T-helper 17 cell (primary cell): ENCODE data around the gene YPEL5. TPM values are rescaled to one million over a fixed set of nuclear protein-coding genes. Genes with fewer than 3 reads are reported as not detected.
A peak's percentile ranks its signal among the peaks of the same experiment; 100 is the strongest.
"Not testable (repeated sequence)": the region's sequence is repeated elsewhere in the genome, so short reads cannot be mapped to it uniquely, and the experiment has no call there.

ENCODE experiments used
- ATAC-seq: fragments of 150-1000 bp; cut with Tn5 transposase; 2 replicates; pipeline ENCODE4 v1.10.0; 2021; ENCODE audit warnings: mild to moderate bottlenecking, moderate library complexity
- DNase-seq, 3 donors: peaks; one replicate each; pipeline versions ENCODE4 v3.0.0 to v3.0.0-alpha.2; 2020 to 2021
- H3K9me3 ChIP-seq: one replicate; pipeline ENCODE4 v1.7.0; 2013; ENCODE audit warnings: low read length, mild to moderate bottlenecking; ENCODE audit not compliant: control insufficient read depth, poor library complexity, severe bottlenecking
- H3K27ac Mint-ChIP-seq: one replicate; pipeline ENCODE4 v1.8.0; 2022; ENCODE audit warnings: mild to moderate bottlenecking, moderate library complexity, mixed read lengths
- H3K27me3 Mint-ChIP-seq: one replicate; pipeline ENCODE4 v1.8.0; 2022; ENCODE audit warnings: mixed read lengths
- H3K36me3 Mint-ChIP-seq: one replicate; pipeline ENCODE4 v1.8.0; 2022; ENCODE audit warnings: low read depth, mixed read lengths
- H3K4me1 Mint-ChIP-seq: one replicate; pipeline ENCODE4 v1.8.0; 2022; ENCODE audit warnings: mild to moderate bottlenecking, mixed read lengths
- H3K4me3 Mint-ChIP-seq: one replicate; pipeline ENCODE4 v1.8.0; 2022; ENCODE audit warnings: mild to moderate bottlenecking, moderate library complexity, mixed read lengths
- total RNA-seq, 4 donors: library from RNA in 2 of 4; stranded (reverse) in 2 of 4; gene quantifications; one replicate each; pipeline ENCODE4 v1.2.3 and lab custom pipeline; 2022 to 2026

Gene YPEL5
- total RNA-seq, 2 donors from 2014 or later = 614 to 922 TPM

GRCh38 chr2:30113617-30114293, 33.1 kb upstream of the YPEL5 start:
- DNase-seq (no peak), ATAC-seq (no peak)
- no peaks in the 10 kb centered on the region for H3K36me3 Mint-ChIP-seq
- peak overlapping the region; percentile 62 for H3K27ac Mint-ChIP-seq
- no peaks in the 10 kb centered on the region for H3K9me3 ChIP-seq
- H3K4me3 Mint-ChIP-seq = no peak overlapping the region
- peaks cover 19% of the 10 kb centered on the region for H3K27me3 Mint-ChIP-seq
- H3K4me1 Mint-ChIP-seq = peaks cover 4% of the 10 kb centered on the region

- Mint-ChIP-seq H3K4me3 (no peak overlapping the region), H3K4me1 (peaks cover 7% of the 10 kb centered on the region), H3K27me3 (peaks cover 29% of the 10 kb centered on the region), H3K36me3 (peaks cover 3% of the 10 kb centered on the region), H3K27ac (peak overlapping the region; percentile 24)
- H3K9me3 ChIP-seq = no peaks in the 10 kb centered on the region
- peak in 2 of 3 donors; percentile 18 to 49 for DNase-seq
- no peak for ATAC-seq
Observed at GRCh38 chr2:30115141-30115980, 31.4 kb upstream of the YPEL5 start.

DNA sequence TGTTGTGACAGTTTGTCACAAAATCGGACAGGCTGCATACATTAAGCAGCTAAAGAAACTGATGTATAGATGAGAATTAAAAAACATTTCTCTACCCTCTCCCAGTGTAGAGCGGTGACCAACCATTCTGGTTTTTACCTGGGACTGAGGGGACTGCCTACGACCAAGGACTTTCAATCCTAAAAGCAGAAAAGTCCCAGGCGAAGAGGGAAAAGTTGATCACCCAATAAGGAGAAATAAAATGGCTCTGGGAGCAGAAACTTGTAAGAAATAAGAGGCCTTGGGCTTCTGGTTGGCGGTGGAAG, 30.9 kb upstream of the YPEL5 start:
- H3K4me3 Mint-ChIP-seq = no peak overlapping the region
- peaks cover 29% of the 10 kb centered on the region for H3K27me3 Mint-ChIP-seq
- peaks cover 7% of the 10 kb centered on the region for H3K4me1 Mint-ChIP-seq
- H3K36me3 Mint-ChIP-seq = peaks cover 3% of the 10 kb centered on the region
- DNase-seq = no peak
- no peaks in the 10 kb centered on the region for H3K9me3 ChIP-seq
- no peak for ATAC-seq
- H3K27ac Mint-ChIP-seq = no peak overlapping the region

GRCh38 chr2:30122362-30122761, 24.4 kb upstream of the YPEL5 start:
- H3K4me1 Mint-ChIP-seq = peaks cover 3% of the 10 kb centered on the region
- DNase-seq (no peak), ATAC-seq (no peak)
- no peak overlapping the region for H3K27ac Mint-ChIP-seq
- H3K4me3 Mint-ChIP-seq = no peak overlapping the region
- peaks cover 25% of the 10 kb centered on the region for H3K27me3 Mint-ChIP-seq
- H3K36me3 Mint-ChIP-seq = peaks cover 6% of the 10 kb centered on the region
- no peaks in the 10 kb centered on the region for H3K9me3 ChIP-seq

GRCh38 chr2:30127016-30127893, 19.6 kb upstream of the YPEL5 start:
- Mint-ChIP-seq H3K4me1 (peaks cover 2% of the 10 kb centered on the region), H3K27me3 (peaks cover 7% of the 10 kb centered on the region), H3K4me3 (no peak overlapping the region), H3K36me3 (peaks cover 12% of the 10 kb centered on the region), H3K27ac (no peak overlapping the region)
- ATAC-seq = no peak
- no peaks in the 10 kb centered on the region for H3K9me3 ChIP-seq
- DNase-seq = no peak

DNA sequence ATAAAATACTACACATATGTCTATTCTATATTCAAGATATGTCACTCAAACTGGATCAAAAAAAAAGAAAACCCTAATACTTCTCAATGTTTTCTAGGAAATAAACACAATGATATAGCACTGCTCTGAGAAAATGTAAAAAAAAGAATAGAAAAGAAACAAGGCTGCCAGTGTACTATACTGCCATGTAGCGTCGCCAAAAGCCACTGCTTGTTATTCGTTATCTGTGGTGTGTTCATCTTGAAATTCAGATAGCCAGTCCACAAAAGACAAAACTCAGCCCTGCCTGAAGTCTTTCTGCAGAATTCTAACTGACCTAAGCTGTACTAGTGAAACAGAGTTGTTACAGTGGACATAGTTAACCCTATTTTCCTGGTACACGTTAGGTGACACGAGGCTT, 12.2 kb upstream of the YPEL5 start:
- DNase-seq (no peak), ATAC-seq (no peak)
- no peaks in the 10 kb centered on the region for H3K9me3 ChIP-seq
- no peak overlapping the region for H3K4me3 Mint-ChIP-seq
- H3K4me1 Mint-ChIP-seq = peaks cover 9% of the 10 kb centered on the region
- H3K36me3 Mint-ChIP-seq = peaks cover 8% of the 10 kb centered on the region
- peaks cover 45% of the 10 kb centered on the region for H3K27me3 Mint-ChIP-seq
- H3K27ac Mint-ChIP-seq = no peak overlapping the region

GRCh38 chr2:30135541-30135940, 11.3 kb upstream of the YPEL5 start:
- ATAC-seq (no peak), DNase-seq (no peak)
- Mint-ChIP-seq H3K4me3 (no peak overlapping the region), H3K4me1 (peaks cover 10% of the 10 kb centered on the region), H3K27me3 (peaks cover 45% of the 10 kb centered on the region), H3K36me3 (peaks cover 8% of the 10 kb centered on the region), H3K27ac (no peak overlapping the region)
- no peaks in the 10 kb centered on the region for H3K9me3 ChIP-seq

- Mint-ChIP-seq H3K36me3 (peaks cover 1% of the 10 kb centered on the region), H3K4me3 (no peak overlapping the region), H3K4me1 (peaks cover 8% of the 10 kb centered on the region), H3K27ac (no peak overlapping the region), H3K27me3 (peaks cover 45% of the 10 kb centered on the region)
- ATAC-seq (no peak), DNase-seq (no peak)
- no peaks in the 10 kb centered on the region for H3K9me3 ChIP-seq
Observed at GRCh38 chr2:30136764-30137444, 9.9 kb upstream of the YPEL5 start.

DNA sequence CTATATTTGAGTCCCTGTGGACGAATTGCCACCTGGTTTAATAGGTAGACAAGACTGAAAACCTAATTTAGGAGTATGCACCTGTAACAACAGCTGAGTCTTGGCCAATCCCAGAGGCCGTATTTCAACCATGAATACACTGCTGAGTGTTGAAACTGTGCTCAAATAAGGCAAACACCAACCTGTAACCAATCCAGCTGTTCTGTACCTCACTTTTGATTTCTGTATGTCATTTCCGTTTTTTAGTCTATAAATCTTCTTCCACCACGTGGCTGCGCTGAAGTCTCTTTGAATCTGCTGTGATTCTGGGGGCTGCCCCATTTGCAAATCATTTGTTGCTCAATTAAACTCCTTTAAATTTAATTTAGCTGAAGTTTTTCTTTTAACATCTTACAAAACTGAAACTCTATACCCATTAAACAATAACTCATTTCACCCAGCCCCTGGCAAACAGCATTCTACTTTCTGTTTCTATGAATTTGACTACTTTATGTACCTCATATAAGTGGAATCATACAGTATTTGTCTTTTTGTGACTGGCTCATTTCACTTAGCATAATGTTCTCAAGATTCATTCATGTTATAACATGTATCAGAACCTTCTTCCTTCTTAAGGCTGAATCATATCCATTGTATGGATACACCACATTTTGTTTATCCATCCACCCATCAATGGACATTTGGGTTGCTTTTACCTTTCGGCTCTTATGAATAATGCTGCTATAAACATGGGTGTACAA, 7.5 kb upstream of the YPEL5 start:
- ATAC-seq = peak; percentile 79
- H3K4me3 Mint-ChIP-seq = no peak overlapping the region
- no peaks in the 10 kb centered on the region for H3K36me3 Mint-ChIP-seq
- DNase-seq = no peak
- H3K9me3 ChIP-seq = no peaks in the 10 kb centered on the region
- peak overlapping the region; percentile 37 for H3K27ac Mint-ChIP-seq
- H3K4me1 Mint-ChIP-seq = peaks cover 10% of the 10 kb centered on the region
- H3K27me3 Mint-ChIP-seq = peaks cover 29% of the 10 kb centered on the region

DNA sequence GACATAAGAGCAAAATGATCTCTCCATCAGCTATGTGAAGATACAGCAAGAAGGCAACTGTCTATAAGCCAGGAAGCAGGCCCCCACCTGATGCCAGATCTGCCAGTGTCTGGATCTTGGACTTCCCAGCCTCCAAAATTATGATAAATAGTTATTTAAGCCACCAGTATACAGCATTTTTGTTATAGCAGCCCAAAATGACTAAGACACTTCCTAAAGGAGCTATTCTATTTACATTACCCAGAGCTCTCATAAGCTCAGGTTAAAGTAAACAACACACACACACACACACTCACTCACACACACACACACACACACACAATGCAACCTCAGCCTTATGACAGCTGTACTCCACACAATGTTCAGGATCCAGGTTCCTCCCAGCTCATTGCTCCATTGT, 5.7 kb upstream of the YPEL5 start:
- ATAC-seq (no peak), DNase-seq (no peak)
- Mint-ChIP-seq H3K27me3 (peaks cover 11% of the 10 kb centered on the region), H3K4me3 (no peak overlapping the region), H3K27ac (peak overlapping the region; percentile 99), H3K36me3 (no peaks in the 10 kb centered on the region), H3K4me1 (peaks cover 19% of the 10 kb centered on the region)
- H3K9me3 ChIP-seq = no peaks in the 10 kb centered on the region

DNA sequence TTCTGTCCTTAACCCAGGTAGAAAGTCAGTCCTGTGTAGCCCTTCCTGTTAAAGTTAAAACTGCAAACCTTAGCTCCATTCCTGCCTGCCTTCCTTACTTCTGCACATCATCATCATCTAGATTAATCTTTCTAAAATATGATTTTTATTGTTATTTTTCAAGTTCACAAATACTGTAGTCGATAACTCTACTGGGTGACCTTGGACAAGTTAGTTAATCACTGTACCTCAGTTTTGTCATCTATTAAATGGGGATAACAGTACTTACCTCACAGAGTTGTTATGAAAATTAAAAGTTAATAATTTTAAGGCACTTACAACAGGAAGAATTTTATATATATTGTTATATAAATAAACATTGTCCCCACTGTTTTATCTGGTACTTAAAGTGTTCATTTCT, 2.5 kb upstream of the YPEL5 start:
- peak overlapping the region; percentile 99 for H3K27ac Mint-ChIP-seq
- H3K27me3 Mint-ChIP-seq = no peaks in the 10 kb centered on the region
- peaks cover 4% of the 10 kb centered on the region for H3K36me3 Mint-ChIP-seq
- peaks cover 30% of the 10 kb centered on the region for H3K4me1 Mint-ChIP-seq
- H3K4me3 Mint-ChIP-seq = no peak overlapping the region
- no peaks in the 10 kb centered on the region for H3K9me3 ChIP-seq
- ATAC-seq = no peak
- DNase-seq = no peak

DNA sequence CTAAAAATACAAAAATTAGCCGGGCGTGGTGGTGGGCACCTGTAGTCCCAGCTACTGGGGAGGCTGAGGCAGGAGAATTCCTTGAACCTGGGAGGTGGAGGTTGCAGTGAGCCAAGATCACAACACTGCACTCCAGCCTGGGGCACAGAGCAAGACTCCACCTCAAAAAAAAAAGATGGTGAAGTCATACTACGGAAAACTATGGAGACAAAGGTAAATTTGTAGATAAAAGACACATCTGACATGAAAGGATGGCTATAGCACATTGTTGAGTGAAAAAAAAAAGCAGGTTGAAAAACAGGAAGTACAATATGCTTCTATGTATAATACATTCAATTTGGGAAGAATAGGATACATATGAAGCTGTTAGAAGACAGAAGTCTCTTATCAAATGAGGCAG, 1.9 kb upstream of the YPEL5 start:
- not testable (repeated sequence) for H3K27me3 Mint-ChIP-seq, H3K36me3 Mint-ChIP-seq, ATAC-seq, H3K9me3 ChIP-seq, DNase-seq
- peak overlapping the region; percentile 61 for H3K4me3 Mint-ChIP-seq
- H3K27ac Mint-ChIP-seq = peak overlapping the region; percentile 99
- H3K4me1 Mint-ChIP-seq = peaks cover 28% of the 10 kb centered on the region
